ENCODE data around the gene ELK1.

DNA sequence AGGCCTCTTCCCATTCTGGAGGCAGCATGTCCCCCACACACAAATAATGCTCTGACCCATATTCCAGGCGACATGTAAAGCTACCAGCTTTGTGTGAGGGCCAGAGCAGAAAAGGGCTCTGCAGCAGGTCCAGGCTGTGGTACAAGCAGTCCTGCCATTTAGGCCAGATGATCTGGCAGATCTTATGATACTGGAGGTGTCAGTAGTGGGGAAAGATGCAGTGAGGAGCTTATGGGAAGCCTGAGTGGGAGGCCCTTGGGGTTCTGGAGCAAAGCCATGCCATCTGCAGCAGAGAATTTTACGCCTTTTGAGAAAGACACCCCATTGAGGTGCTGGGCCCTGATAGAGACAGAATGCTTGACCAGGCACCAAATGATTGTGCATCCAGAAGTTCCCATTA, 38.4 kb downstream of the ELK1 start:
- TF ChIP-seq MAX (IDR thresholded peaks at IDR 0.05) (no peak), POLR2A (IDR thresholded peaks at IDR 0.05; ENCODE audit: borderline replicate concordance, extremely low read depth, insufficient read depth, insufficient read length) (no peak)
- TF ChIP-seq, protein P1, sequence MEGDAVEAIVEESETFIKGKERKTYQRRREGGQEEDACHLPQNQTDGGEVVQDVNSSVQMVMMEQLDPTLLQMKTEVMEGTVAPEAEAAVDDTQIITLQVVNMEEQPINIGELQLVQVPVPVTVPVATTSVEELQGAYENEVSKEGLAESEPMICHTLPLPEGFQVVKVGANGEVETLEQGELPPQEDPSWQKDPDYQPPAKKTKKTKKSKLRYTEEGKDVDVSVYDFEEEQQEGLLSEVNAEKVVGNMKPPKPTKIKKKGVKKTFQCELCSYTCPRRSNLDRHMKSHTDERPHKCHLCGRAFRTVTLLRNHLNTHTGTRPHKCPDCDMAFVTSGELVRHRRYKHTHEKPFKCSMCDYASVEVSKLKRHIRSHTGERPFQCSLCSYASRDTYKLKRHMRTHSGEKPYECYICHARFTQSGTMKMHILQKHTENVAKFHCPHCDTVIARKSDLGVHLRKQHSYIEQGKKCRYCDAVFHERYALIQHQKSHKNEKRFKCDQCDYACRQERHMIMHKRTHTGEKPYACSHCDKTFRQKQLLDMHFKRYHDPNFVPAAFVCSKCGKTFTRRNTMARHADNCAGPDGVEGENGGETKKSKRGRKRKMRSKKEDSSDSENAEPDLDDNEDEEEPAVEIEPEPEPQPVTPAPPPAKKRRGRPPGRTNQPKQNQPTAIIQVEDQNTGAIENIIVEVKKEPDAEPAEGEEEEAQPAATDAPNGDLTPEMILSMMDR (IDR thresholded peaks at IDR 0.05 in 2 of 3, conservative IDR thresholded peaks at IDR 0.05 in 1 of 3; ENCODE audit: borderline replicate concordance in 1 of 3, insufficient read depth in 1 of 3, low read depth in 2 of 3, low read length in 2 of 3) = no peak
